ENCODE data around the gene RABGAP1L. TPM values are rescaled to one million over a fixed set of nuclear protein-coding genes. Genes with fewer than 3 reads are reported as not detected.

The RABGAP1L gene
- total and polyA plus RNA-seq, 11 donors = 18.6 to 195 (median 98.4) TPM

- ATAC-seq (no peak), DNase-seq (no peak)
- Histone ChIP-seq H3K4me3 (no peak overlapping the region), H3K27me3 (no peaks in the 10 kb centered on the region), H3K36me3 (peaks cover 0 to 8% (median 0%) of the 10 kb centered on the region in 9 donors), H3K27ac (no peak overlapping the region), H3K9me3 (no peaks in the 10 kb centered on the region), H3K4me1 (peaks cover 0 to 10% (median 0%) of the 10 kb centered on the region in 12 donors)
- intact Hi-C loops (cut with DNase I) = no loop called here
- TF ChIP-seq POLR2A (IDR thresholded peaks at IDR 0.05) (no peak), CTCF (IDR thresholded peaks at IDR 0.05) (no peak)
- 89 to 95% (median 90%) methylated on average over 3 of the region's 3 CpGs for WGBS, 4 donors
Measured at GRCh38 chr1:174700314-174700713, 541.0 kb downstream of the RABGAP1L start.

DNA sequence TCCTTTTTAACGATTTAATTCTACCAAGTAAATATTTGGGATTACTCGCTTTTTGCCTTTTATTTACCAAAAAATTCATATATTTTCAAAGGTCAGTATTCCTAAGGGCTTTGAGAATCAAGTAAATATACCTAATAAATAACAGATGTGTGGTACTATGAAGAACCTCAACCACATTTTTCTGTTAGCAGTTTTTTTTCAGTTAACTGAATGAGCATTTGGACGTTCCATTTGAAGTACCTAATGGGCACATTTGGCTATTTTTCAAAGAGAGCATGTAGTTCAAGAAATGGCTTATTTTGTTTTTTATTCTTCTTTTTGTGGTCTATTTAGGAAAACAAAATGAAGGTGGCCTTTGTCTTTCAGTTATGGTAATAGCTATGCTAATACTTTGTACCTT, 541.5 kb downstream of the RABGAP1L start:
- H3K27ac ChIP-seq = no peak overlapping the region
- peaks cover 0 to 10% (median 0%) of the 10 kb centered on the region in 12 donors for H3K4me1 ChIP-seq
- H3K27me3 ChIP-seq = no peaks in the 10 kb centered on the region
- 89 to 94% (median 93%) methylated on average over 3 of the region's 3 CpGs for WGBS, 4 donors
- intact Hi-C loops (cut with DNase I) = no loop called here
- no peak overlapping the region for H3K4me3 ChIP-seq
- H3K36me3 ChIP-seq = peaks cover 0 to 8% (median 0%) of the 10 kb centered on the region in 9 donors
- H3K9me3 ChIP-seq = no peaks in the 10 kb centered on the region
- ATAC-seq (no peak), DNase-seq (no peak)
- TF ChIP-seq CTCF (IDR thresholded peaks at IDR 0.05) (no peak), POLR2A (IDR thresholded peaks at IDR 0.05) (no peak)

GRCh38 chr1:174701565-174701964, 542.2 kb downstream of the RABGAP1L start:
- no peak overlapping the region for H3K27ac ChIP-seq
- no peaks in the 10 kb centered on the region for H3K27me3 ChIP-seq
- 66 to 82% (median 78%) methylated on average over 2 of the region's 2 CpGs for WGBS, 4 donors

GRCh38 chr1:174702011-174702410, 542.7 kb downstream of the RABGAP1L start:
- Histone ChIP-seq H3K4me1 (peaks cover 0 to 10% (median 0%) of the 10 kb centered on the region in 12 donors), H3K4me3 (no peak overlapping the region), H3K27ac (no peak overlapping the region), H3K9me3 (no peaks in the 10 kb centered on the region), H3K27me3 (no peaks in the 10 kb centered on the region), H3K36me3 (peaks cover 0 to 8% (median 0%) of the 10 kb centered on the region in 9 donors)
- intact Hi-C loops (cut with DNase I) = no loop called here
- ATAC-seq (no peak), DNase-seq (no peak)
- WGBS, 4 donors = 77 to 82% (median 81%) methylated on average over 2 of the region's 2 CpGs
- TF ChIP-seq POLR2A (IDR thresholded peaks at IDR 0.05) (no peak), CTCF (IDR thresholded peaks at IDR 0.05) (no peak)

More at GRCh38 chr1:174701565-174701964, 542.2 kb downstream of the RABGAP1L start:
- intact Hi-C loops (cut with DNase I) = no loop called here
- no peak for TF ChIP-seq CTCF (IDR thresholded peaks at IDR 0.05)
- TF ChIP-seq POLR2A (IDR thresholded peaks at IDR 0.05) = no peak
- no peak for DNase-seq
- Histone ChIP-seq H3K36me3 (peaks cover 0 to 8% (median 0%) of the 10 kb centered on the region in 9 donors), H3K9me3 (no peaks in the 10 kb centered on the region), H3K4me3 (no peak overlapping the region), H3K4me1 (peaks cover 0 to 10% (median 0%) of the 10 kb centered on the region in 12 donors)
- no peak for ATAC-seq
